ENCODE results near the gene DHH. TPM values are rescaled to one million over a fixed set of nuclear protein-coding genes. Genes with fewer than 3 reads are reported as not detected.

DHH gene
- total RNA-seq, 1 donor from 2014 or later: 0.34 TPM

DNA sequence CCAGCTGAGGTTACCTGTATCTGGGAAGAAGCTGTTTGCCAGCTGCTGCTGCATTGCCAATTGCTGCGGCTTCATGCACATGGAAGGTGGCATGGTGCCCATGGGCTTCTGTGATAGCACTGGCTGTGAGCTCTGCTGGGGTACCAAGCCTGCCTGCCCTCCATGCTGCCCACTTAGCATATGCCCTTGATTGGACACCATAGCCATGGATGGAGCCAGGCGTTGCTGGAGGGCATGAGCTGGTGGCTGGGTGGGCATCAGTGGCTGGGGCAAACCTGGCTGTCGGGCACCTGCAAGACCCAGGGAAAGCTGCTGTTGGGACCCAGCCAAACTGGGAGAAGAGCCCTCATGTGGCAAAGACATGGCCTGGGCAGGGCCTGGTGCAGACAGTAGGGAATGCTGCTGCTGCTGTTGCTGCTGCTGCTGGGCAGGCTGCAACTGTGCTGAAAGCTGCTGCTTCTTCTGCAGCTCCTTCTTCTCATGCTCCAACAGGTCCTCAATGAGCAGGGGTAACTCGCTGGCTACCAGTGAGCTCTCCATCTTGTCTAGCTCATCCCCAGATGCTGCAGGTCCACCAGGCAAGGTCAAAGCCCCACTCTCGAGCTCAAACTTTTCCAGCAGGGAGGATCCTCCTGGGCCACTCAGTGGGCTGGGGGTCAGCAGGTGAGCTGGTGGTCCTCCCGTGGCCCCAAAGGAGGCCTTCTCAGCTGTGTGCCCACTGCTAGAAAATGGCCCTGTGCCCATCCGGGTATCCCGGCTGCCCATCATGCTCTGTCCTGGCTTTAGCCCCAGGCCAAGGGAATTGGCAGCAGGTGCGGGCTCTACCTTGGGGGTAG is 57.3 kb downstream of the DHH start:
- no peak for DNase-seq (ENCODE audit: low spot score, unreplicated experiment)
- H3K9me3 Mint-ChIP-seq (ENCODE audit: low read depth): no peaks in the 10 kb centered on the region
- H3K4me3 Mint-ChIP-seq (ENCODE audit: low read depth): no peak overlapping the region
- no peaks in the 10 kb centered on the region for H3K4me1 Mint-ChIP-seq (ENCODE audit: low read depth)
- peaks cover 11% of the 10 kb centered on the region for H3K36me3 Mint-ChIP-seq (ENCODE audit: insufficient read depth)
- H3K27ac Mint-ChIP-seq: no peak overlapping the region
- no peaks in the 10 kb centered on the region for H3K27me3 Mint-ChIP-seq
- TF ChIP-seq, protein P1, sequence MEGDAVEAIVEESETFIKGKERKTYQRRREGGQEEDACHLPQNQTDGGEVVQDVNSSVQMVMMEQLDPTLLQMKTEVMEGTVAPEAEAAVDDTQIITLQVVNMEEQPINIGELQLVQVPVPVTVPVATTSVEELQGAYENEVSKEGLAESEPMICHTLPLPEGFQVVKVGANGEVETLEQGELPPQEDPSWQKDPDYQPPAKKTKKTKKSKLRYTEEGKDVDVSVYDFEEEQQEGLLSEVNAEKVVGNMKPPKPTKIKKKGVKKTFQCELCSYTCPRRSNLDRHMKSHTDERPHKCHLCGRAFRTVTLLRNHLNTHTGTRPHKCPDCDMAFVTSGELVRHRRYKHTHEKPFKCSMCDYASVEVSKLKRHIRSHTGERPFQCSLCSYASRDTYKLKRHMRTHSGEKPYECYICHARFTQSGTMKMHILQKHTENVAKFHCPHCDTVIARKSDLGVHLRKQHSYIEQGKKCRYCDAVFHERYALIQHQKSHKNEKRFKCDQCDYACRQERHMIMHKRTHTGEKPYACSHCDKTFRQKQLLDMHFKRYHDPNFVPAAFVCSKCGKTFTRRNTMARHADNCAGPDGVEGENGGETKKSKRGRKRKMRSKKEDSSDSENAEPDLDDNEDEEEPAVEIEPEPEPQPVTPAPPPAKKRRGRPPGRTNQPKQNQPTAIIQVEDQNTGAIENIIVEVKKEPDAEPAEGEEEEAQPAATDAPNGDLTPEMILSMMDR (IDR thresholded peaks at IDR 0.05; ENCODE audit: unreplicated experiment): no peak

Other genes starting within 250 kb of the DHH start
- 116 and 129 TPM in 2 replicates for gene DDX23, start 242.6 kb downstream of the DHH start, total RNA-seq
- gene RND1, start 228.9 kb downstream of the DHH start, total RNA-seq: 12.4 and 12.5 TPM in 2 replicates
- 21.9 and 22.5 TPM in 2 replicates for gene FKBP11, start 169.3 kb downstream of the DHH start, total RNA-seq
- 135 and 149 TPM in 2 replicates for gene ARF3, start 137.3 kb downstream of the DHH start, total RNA-seq
- 0.17 TPM in 1 of 2 replicates, not detected in the other for gene WNT10B, start 123.1 kb downstream of the DHH start, total RNA-seq
- not detected in 2 replicates for gene WNT1, start 116.5 kb downstream of the DHH start, total RNA-seq
- gene DDN, start 95.4 kb downstream of the DHH start, total RNA-seq: 0.40 and 0.57 TPM in 2 replicates
- 52.7 and 59.4 TPM in 2 replicates for gene PRKAG1, start 76.0 kb downstream of the DHH start, total RNA-seq
- gene KMT2D, start 34.0 kb downstream of the DHH start, total RNA-seq: 130 and 132 TPM in 2 replicates
- gene RHEBL1, start 24.8 kb downstream of the DHH start, total RNA-seq: 0.72 and 0.75 TPM in 2 replicates
- gene LMBR1L, start 16.0 kb upstream of the DHH start, total RNA-seq: 142 and 143 TPM in 2 replicates
- gene TUBA1B, start 36.6 kb upstream of the DHH start, total RNA-seq: 985 and 1,023 TPM in 2 replicates
- gene TUBA1A, start 94.3 kb upstream of the DHH start, total RNA-seq: 628 and 652 TPM in 2 replicates
- gene TUBA1C, start 170.3 kb upstream of the DHH start, total RNA-seq: 128 and 149 TPM in 2 replicates
- 0.60 and 0.62 TPM in 2 replicates for gene PRPH, start 200.3 kb upstream of the DHH start, total RNA-seq
- 44.7 and 44.9 TPM in 2 replicates for gene TROAP, start 228.5 kb upstream of the DHH start, total RNA-seq
- gene C1QL4, start 242.4 kb upstream of the DHH start, total RNA-seq: 0.64 and 0.79 TPM in 2 replicates